HG03060 (cell line): ENCODE measurements around the gene MGLL.
A peak's percentile ranks its signal among the peaks of the same experiment; 100 is the strongest.

Source experiments
- ATAC-seq: cut with Tn5 transposase; IDR thresholded peaks from one replicate; pipeline ENCODE4 v1.9.1; 2021; ENCODE audit warnings: low read depth, moderate number of reproducible peaks; ENCODE audit not compliant: unreplicated experiment

The MGLL gene

DNA sequence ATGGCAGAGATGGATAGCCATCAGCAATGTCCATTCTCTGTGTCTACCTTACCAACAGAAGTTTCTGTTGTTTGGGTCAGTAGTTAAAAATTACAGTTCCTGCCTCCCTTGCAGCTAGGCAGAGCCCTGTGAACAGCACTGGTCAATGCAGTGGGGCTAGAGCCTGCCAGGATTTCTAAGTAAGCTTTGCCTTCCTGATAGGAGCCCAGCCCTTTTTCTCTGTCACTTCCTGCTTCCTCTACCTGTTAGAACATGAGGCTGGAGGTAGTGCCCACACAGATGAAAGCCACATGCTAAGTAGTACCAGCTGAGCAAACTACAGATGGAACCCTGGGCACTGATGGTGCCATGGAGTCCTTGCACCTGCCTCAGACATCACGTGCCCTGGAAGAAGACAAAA is 45.0 kb downstream of the MGLL start:
- ATAC-seq, result no peak

- no peak for ATAC-seq
Observed at GRCh38 chr3:127776347-127776746, 46.0 kb downstream of the MGLL start.

- no peak for ATAC-seq
Observed at GRCh38 chr3:127775398-127776109, 46.8 kb downstream of the MGLL start.

DNA sequence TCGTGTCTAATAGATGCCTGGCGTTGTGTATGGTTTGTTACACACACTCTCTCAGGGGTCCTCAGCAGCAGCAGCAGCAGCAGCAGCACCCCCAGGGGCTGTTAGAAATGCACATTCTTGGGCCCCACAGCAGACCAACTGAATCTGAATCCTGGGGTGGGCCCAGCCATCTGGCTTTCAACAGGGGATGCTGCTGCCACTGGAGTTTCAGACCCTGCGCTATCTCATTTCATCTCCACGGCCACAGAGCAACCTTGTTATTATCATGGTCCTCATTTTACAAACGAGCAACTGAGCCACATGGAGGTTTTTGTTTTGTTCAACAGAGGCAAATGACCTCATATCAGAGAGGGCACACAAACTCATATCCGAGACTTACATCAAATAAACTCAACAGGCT is 47.7 kb downstream of the MGLL start:
- ATAC-seq, result no peak

DNA sequence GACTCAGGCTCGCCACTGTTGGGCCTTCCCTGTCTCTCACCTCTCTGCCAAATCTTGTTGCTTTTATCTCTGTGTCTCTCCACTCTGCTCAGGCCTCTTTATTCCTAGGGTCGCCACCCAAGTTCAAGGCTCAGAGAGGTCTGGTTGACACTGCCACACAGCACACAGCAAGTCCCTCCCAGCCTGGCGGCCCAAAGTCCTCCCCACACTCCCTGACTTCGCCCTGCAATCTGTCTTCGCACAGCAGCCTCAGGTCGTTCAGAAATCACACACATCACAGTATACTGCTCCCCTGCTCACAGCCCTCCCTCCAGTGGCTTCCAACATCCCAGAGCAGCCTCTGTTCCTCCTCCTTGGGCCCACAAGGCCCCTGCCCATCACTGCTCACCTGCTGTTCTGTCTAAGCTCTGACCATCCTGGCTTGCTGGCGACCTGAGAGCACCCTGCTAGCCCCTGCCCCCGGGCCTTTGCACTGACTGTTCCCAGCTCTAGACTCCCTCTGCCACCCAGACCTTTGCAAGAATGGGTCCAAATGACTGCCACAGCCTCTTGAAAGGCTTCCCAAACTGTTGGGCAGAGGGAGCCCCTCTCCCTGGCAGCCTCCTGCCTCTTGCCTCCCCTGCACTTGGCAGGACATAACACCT is 48.4 kb downstream of the MGLL start:
- ATAC-seq, result no peak

DNA sequence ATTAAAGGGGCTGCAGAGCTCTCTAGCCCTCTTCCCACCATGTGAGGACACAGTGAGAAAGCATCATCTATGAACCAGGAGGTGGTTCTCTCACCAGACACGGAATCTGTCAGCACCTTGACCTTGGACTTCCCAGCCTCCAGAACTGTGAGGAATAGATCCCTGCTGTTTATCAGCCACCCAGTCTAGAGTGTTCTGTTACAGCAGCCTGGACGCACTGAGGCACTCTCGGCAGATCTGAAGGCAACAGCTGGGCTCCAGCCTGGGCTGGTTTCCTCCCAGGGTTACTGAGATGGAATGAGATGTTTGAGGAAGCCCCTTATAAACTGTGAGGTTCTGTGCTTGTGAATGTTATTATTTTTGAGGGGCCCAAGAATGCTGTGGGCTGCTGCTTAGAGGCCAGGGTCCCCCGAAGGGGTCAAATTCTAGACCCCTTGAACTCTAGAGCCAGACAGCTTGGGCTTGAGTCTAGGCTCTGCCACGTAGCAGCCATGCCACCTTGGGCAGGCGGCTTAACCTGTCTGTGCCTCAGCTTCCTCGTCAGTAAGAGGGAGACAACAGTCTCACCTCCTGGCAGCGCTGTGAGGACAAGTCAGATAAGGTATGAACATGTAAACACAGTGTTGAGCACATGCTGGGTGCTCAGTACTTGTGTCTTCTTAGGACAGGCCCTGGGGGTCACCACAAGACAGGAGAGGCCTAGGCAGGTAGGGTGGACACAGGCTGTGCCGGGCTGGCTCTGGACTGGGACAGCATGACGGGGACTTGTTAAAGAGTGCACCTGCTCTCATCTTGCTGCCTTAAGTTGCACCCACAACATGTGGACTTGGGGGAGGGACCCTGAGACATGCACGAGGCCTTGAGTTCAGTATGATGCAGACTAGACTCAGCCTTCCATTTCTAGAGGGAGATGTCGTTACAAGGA is 49.2 kb downstream of the MGLL start:
- no peak for ATAC-seq

- ATAC-seq, result no peak
Observed at GRCh38 chr3:127772273-127772672, 50.0 kb downstream of the MGLL start.

DNA sequence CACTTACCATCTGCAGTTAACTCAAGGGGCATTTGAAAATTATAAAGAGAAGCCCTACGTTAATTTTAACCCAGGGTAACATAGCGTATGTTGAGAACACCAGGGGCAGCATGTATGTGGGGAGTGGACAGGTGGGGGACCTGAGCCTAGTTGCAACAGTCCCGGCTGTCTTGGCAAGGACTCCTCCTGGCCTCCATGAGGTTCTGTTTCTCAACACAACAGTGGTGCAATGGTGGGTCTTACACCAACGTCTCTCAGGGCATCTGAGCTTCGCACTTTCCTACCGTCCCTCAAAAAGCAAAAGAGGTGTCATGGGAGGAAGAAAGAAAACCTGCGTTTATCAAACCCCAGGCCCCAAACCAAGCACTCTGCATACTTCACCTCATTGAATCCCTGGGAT is 50.6 kb downstream of the MGLL start:
- ATAC-seq, result no peak

- ATAC-seq, result no peak
Observed at GRCh38 chr3:127770671-127771355, 51.5 kb downstream of the MGLL start.

- no peak for ATAC-seq
Observed at GRCh38 chr3:127769284-127770081, 52.8 kb downstream of the MGLL start.

GRCh38 chr3:127768346-127769008 is 53.8 kb downstream of the MGLL start:
- ATAC-seq, result no peak

- ATAC-seq, result no peak
Observed at GRCh38 chr3:127767126-127767525, 55.2 kb downstream of the MGLL start.

- no peak for ATAC-seq
Observed at GRCh38 chr3:127765735-127766134, 56.6 kb downstream of the MGLL start.

DNA sequence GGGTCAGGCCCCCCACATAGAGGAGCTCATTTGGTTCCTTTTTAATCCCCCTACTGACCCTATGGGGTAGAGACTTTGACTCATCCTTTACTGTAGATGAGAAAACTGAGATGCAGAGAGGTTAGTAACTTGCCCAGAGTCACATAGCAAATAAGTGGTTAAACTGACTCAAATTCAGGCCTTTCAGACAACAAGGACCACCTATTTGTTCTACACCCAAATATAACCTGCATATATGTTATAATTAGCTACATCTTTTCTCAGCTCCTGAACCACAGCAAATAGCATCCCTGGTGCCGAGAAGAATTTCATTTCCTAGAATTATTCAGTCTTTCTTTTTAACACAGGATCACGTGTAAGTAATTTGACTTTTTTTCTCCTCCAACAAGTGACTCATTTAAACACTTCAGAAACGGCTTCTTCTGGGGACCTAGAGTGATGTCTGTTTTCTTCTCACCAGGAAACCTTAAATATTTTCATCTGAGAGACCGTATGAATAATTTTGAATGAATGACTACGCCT is 57.4 kb downstream of the MGLL start:
- peak; percentile 25 for ATAC-seq

DNA sequence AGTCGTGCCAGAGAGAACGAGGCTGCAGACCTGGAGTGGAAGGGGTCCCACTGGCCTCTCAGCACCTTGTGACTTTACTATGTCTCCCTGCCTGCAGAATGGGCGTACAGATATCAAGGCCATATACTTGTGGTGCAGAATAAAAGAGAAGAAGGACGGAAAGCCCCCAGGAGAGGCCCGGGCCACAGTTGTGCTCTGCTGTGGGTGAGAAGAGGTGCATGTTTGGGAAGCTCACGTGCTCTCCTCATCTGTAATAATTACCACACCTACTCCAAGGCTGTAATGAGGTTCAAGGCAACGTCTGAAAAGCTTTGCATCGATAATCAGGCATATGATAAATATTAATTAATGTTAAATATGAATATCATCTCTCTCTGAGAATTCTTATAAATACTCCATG is 58.0 kb downstream of the MGLL start:
- no peak for ATAC-seq

DNA sequence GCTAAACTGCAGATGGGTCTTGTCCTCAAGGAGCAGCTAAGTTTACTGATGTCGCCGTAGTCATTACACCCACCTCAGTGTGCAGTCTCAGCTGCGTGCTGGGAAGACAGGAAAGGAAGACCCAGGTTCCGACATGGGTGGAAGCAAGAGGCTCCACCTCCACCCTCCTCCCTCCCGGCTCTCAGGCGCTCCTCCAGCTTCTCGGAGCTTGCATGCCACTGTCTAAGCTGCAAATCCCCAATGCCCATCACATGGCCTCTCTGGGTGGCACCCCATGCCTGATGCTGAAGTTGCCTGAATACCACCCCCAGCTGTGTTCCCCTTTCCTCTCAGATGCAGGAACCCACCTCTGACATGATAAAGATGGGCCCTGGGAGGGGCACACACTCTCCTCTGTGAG is 58.5 kb downstream of the MGLL start:
- ATAC-seq, result no peak

DNA sequence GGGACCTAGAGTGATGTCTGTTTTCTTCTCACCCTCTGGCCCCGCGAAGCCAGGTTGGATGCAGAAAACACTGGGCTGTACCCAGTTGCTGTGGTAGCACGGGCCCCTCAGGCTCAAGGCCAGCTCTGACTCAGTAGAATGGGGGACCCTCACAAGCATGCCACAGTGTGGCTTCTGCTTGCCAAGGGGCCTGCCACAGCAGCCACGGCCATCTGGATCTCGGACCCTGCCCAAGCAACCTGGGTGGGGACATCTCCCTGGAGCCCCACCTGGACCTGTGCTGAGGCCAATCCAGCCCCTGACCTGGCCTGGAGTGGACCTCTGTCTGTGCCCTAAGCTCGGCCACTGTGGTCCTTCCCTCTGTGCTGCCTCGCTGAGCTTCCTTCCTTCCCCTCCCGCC is 59.0 kb downstream of the MGLL start:
- ATAC-seq, result no peak

GRCh38 chr3:127762787-127763105 is 59.6 kb downstream of the MGLL start:
- no peak for ATAC-seq

- no peak for ATAC-seq
Observed at GRCh38 chr3:127762077-127762786, 60.1 kb downstream of the MGLL start.
